Activated T-cell treated with anti-CD3 and anti-CD28 coated beads for 24 hours (primary cell): ENCODE data around the gene TBXAS1.
"Not testable (repeated sequence)": the region's sequence is repeated elsewhere in the genome, so short reads cannot be mapped to it uniquely, and the experiment has no call there.

ENCODE experiments used
- DNase-seq: peaks from one replicate; pipeline ENCODE4 v3.0.0-alpha.2; 2020; ENCODE audit warnings: low read depth

The TBXAS1 gene

DNA sequence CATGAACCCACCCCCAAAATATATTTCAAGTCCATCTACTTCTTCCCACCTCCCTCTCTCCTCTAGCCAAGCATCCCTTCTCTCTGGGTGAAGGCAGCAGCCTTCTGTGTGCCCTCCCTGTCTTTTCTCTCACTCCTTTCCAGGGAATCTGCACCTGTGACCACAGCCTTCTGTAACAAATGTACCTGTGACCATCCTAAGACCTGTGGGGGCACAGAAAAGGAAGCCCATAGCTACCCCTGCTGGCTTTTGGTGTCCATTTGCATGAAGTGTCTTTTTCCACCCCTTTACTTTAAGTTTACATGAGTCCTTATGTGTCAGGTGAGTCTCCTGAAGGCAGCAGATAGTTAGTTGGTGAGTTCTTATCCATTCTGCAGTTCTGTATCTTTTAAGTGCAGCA, 2.0 kb upstream of the TBXAS1 start:
- no peak for DNase-seq

DNA sequence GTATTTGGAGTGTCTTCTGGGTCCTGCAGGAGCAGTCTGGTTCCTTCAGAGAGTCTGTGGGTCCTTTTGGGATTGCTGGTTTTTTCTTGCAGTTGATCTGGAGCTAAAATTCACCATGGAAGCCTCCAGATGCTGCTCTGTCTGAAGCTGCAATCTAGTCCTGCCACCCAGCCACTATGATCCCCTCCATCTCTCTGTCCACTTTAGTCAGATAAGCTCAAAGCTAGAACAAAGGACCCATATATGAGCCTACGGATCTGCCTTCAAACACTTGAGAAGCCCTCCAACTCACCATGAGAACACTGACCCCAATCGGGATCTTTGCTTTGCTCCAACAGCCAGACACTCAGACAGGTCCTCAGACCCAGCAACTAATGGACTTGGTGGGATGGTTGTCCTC, 618 bp upstream of the TBXAS1 start:
- DNase-seq, result no peak

DNA sequence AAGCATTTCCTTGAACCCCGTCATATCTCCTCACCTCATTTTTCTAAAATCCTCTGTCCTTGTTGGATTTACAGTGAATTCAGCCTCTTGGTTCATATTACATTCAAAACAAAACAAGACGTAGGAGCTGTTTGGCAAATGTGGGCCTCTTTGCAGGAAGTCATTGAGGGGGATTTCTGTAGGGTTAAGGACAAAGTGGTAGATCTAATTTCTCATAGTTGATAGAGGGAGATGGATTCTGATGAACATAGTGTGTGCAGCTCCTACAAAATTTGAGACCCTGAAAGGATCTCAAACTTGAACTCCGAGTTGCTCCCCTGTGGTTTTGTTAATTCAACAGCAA, 682 bp downstream of the TBXAS1 start:
- no peak for DNase-seq

DNA sequence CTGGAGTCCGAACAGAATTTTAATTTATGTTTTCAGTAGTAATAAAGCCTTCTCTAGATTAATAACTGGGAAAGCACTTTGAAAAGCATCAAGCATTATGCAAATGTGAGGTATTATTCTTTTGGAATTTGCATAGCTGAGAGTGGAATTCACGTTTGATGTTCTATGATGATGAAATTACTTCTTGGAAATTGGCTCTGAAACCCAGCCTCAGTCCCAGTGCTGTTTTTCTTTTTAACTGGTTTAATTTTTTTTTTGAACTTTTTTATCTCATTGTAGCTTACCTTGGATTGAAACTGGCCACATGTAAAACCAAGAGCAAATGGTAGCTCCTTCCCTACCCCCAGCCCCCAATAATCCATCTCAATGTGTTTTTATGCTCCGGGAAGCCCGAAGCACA, 1.2 kb downstream of the TBXAS1 start:
- DNase-seq, result no peak

DNA sequence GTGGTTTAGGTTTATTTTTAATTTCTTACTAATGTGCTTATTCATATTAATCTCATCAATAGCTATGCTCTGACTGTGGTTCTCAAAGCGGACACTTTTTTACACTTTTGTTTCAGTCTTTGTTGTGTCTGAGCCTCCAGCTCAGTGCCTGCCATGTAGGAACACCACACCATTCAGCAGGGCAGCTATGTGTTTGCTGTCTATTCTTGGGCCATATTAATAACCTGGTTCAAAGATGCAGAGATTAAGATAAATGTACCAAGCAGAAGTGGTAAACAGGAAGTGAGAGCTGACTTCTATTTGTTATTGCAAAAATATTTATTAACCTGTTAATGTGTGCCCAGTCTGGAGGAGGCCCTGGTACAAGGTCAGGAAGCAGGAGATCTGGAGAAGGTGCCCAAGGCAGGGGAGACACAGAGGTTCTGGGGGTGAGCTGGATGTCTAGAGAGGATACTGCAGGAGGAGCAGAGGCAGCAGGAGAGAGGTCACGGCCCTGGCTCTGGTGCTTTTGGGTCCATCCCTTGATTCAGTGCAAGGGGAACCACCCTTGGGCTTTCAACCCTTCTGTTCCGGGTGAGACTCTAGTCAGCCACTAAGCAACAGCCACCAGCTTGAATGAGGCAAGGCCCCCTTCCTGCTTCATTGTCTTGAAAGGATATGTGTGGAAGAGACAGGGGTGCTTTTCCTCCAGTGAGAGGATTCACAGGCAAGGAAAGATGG, 1.9 kb downstream of the TBXAS1 start:
- no peak for DNase-seq

DNA sequence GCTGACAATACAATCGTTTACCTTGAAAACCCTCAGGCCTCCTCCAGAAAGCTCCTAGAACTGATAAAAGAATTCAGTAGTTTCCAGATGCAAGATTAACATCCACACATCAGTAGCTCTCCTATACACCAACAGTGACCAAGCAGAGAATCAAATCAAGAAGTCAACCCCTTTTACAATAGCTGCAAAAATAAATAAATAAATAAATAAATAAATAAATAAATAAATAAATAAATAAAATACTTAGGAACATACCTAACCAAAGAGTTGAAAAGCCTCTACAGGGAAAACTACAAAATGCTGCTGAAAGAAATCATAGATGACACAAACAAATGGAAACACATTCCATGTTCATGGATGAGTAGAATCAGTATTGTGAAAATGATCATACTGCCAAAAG, 6.8 kb downstream of the TBXAS1 start:
- not testable (repeated sequence) for DNase-seq

DNA sequence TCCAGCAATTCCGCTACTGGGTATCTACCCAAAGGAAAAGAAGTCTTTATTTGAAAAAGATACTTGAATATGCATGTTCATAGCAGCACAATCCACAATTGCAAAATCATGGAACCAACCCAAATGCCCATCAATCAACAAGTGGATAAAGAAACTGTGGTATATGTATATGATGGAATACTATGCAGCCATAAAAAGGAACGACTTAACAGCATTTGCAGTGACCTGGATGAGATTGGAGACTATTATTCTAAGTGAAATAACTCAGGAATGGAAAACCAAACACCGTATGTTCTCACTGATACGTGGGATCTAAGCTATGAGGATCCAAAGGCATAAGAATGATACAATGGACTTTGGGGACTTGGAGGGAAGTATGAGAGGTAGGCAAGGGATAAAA, 8.2 kb downstream of the TBXAS1 start:
- not testable (repeated sequence) for DNase-seq

DNA sequence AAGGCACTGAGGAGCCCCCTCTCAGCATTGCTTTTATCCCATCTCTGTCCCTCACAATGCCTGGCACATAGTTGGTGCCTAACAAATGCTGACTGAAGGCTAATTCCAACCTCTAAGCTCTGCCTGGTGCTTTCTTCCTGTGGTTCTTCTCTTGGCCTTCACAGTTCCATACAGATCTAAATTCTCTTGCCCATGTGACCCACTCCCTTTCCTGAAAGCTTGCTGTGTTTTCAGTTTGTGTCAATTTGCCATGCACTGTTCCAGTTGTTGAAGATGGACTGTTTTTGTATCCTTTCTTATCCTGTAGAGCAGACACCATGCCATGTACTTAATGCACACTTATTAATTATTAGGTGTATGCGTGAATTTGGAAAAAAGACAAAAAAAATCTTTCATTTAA, 9.2 kb downstream of the TBXAS1 start:
- DNase-seq, result no peak

DNA sequence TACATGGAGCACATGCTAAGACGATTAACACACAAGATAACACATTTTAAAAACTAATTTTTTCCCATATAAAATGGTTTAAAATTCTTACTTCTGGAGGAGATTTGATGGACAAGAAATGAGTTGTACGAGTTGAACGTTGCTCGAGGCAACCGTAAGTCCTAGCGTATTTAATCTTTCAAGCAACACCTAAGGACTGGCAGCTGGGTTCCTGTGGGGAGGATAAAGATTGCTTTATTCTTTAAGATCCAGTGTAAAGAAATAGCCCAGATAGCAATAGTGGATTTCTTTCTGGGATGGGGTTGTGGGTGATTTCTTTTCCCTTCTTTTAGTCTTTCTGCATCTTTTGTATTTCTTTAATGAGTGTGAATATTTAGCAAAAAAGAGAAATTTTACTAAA, 9.8 kb downstream of the TBXAS1 start:
- DNase-seq, result no peak

DNA sequence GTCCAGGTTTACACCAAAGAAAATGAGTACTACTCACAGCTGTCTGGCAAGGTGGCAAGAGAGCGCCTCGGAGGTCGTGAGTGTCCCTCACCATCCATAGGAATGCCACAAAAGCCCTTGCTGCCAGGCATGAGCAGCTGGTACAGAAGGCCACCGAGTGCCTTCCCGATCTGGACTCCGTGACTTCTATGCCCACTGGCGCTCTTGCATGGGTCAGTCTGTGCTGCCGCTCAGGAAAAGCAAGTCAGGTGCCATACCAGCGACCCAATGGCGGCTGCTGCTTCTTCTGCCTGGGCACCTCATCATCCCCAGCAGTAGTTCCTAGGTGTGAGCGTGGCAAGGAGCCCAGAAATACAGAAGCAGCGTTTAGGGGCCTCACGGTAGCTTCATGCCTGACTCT, 11.7 kb downstream of the TBXAS1 start:
- no peak for DNase-seq

DNA sequence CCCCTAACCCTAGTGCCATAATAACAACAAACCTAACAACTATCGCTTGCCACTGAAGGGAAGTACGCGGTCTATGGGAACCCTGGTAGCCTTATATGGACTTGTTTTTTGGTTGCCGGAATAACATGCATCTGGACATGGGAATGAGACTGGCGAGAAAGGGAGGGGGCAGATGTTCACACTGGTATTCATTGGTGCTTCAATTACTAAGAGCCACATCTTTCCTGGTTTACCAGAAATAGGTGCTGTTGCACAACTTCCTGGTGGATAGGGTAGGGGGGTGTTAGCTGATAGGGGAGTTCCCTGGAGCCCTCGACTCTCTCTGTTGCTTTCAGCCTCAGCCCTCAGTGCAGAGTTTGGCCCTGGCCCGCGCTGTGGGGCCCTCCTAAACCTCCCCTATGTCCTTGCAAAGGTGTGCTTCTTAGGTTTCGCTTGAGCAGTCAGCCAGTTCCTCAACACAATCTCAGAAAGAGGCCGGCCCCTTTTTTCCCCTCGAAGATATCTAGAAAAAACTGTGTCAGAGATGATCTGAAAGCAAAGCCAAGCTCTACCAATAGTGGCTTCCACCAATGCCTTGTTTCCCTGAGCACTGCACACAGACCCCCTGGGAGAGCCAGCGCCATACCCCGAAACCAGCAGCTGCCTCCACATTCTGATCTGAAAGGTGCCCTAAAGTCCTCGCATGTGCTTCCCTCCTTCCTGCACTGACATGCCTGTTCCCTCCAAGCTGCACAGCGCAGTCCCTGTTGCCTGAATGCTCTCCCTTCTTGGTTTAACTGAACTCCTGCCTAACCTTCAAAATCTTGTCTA, 13.5 kb downstream of the TBXAS1 start:
- no peak for DNase-seq

DNA sequence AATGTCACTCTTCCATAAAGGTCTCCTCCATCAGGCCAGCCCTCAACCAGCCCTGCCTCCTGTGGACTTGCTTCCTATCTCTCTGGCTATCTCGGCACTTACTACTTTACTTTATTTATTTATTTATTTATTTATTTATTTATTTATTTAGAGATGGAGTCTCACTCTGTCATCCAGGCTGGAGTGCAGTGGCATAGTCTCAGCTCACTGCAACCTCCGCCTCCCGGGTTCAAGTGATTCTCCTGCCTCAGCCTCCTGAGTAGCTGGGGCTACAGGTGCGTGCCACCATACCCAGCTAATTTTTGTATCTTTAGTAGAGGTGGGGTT, 14.1 kb downstream of the TBXAS1 start:
- DNase-seq, result not testable (repeated sequence)

DNA sequence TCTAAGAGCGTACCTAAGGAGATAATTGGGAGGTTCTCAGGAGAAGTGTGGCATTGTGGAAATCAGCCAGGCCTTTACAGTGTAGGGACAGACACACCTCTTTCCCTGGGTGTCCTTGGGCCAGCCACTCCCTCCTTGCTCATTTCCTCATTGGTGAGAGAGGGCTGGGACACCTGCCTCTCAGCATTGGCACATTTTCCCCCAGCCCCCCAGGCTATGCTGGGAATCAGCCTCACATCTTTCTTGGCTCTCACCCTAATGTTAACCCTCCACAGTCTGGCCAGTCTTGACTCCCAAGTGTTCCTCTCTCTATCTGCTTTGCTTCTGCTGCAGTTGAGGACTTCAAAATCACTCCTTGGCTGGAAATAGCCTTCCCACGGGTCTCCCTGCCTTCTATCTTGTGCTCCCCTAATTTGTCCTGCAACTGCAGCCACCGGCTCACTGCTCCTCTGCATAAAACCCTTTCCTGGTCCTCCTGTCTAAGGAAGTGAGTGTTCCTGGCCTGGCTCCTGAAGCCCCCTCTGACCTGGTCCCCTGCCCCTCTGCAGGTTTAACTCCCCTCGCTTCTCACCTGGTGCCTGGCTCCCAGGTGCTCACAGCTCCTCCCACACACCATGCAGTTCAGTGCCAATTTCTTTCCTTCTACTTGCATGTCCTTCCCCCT, 15.8 kb downstream of the TBXAS1 start:
- no peak for DNase-seq

DNA sequence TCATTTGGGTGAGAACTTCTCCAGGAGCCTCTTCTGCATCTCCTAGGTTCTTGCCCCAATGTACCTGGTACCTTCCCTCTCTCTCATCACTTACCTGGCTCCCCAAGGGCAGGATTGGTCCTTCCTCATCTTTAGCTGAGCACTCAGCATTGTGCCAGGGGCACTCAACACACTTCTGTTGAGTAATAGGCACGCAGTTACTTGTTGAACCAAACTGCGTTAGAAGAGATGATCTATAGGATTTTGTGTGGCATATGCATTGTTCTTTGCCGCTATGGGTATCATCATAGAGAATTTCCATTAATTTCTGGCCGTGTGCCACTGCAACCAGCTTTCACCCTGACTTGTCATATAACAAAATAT, 16.4 kb downstream of the TBXAS1 start:
- no peak for DNase-seq

DNA sequence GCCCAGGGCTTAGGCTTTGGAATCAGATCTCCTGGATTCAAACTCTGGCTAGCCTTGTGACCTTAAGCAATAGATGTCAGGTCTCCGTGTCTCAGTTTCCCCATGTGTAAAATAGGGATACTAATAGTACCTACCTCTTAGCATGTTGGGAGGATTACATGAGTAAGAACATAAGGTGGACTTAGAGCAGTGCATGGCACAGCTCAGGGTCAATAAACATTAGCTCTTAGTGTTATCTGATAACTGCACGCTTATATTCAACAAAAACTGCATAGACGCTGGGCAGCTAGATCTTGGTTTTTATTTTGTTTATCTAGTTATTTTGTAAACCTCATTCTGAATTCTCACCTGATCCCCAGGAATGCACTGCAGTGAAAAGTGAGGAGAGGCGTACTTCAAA, 17.2 kb downstream of the TBXAS1 start:
- no peak for DNase-seq

DNA sequence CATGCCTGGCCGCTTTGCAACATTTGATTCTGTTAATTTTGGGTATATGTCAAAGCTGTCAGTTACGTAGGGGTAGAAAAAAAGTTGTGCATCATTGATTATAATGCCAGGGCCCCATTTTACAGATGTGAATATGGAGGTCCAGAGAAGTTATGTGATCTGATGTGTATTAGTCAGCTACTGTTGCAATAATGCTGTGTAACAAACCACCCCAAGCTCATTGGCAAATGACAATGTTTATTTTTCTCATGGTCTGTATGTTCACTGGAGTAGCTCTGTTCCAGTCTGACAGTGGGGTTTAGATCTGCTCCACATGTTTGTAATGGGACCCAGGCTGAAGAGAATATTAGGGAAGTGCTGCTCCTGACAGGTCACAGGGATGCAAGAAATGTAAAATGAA, 19.2 kb downstream of the TBXAS1 start:
- DNase-seq, result no peak

DNA sequence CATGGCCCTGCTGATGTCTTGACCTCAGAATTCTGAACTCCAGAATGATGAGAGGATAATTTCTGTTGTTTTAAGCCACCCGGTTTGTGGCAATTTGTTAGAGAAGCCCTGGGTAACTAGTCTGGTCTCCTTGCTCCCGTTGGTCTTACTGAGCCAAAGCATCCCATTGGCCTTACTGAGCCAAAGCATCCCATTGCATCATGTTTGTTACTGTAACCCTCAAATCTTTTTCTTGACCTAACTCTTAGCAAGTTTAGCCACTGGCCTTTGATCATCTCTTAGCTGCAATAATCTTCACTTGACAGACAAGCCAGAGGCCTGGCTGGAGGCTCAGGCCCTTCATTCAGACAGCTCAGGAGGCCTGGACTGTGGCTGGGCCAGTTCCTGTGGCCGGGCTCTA, 21.8 kb downstream of the TBXAS1 start:
- no peak for DNase-seq

DNA sequence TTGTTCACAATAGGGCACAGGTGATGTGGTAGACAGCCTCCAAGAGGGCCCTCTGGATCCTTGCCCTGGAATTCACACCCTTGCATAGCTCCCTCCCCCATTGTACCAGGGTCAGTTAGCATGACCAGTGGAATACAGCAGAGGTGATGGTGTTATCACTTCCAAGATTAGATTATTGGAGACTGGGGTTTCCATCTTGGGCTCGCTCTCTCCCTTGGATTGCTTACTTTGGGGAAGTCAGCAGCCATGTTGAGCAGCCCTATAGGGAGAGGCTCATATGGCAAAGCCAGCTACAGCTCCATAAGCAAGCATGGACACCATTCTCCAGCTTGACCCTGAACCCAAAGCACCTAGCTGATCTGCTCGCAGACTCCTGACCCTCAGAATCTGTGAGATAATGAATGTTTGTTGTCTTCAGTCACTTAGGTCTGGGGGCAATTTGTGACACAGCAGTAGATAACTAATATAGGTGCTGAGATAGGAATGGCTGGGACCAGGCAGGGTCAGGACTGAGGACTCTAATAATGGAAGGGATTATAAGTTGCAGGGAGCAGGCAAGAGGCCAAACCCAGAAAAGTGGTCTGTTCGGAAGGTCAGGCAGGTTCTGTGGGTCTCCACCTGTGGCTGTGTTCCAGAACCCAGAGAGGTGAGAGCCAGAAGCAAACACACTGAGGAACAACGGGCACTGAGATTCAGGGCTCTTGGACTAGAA, 22.9 kb downstream of the TBXAS1 start:
- no peak for DNase-seq

DNA sequence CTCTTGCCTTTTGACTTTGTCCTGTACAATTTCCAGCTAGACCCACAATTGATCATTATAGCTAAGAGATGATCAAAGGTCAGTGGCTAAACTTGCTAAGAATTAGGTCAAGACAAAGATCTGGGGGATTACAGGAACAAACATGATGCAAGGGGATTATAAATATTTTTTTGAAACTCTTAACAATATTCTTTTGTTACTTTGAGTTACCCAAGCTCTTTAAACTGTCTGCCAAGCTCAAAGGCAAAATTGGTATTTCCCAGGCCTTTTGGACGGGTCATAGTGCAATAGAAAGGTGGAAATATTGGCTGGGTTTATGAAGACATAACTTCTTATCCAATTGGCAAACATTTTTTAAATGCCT, 23.4 kb downstream of the TBXAS1 start:
- no peak for DNase-seq

DNA sequence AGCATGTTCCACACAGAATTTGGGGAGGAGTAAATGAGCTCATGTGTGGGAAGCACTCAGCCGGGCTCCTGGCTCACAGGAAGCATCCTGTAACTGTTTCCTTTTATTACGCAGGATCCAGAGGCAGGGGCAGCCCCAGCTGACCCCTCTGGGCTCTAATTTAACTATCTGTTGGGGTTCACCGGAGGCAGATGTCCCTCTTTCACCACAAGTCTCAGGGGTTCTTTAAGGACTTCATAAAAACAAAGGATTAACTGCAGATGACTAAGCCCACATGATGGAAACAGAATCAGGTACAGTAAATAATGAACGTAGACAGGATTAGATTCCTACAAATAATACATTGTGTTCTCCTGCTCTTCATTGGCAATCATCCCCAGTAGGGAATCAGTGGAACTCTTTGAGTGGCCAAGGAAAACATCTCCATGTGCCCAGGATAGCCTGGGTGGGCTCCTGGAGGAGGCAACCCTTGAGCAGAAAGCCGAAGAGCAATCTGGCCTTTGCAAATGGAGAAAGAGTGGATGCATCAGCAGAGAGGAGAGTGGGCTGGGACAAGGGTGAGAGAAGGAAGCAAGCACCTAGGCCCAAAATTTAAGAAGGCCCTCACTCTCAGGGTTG, 24.6 kb downstream of the TBXAS1 start:
- no peak for DNase-seq

DNA sequence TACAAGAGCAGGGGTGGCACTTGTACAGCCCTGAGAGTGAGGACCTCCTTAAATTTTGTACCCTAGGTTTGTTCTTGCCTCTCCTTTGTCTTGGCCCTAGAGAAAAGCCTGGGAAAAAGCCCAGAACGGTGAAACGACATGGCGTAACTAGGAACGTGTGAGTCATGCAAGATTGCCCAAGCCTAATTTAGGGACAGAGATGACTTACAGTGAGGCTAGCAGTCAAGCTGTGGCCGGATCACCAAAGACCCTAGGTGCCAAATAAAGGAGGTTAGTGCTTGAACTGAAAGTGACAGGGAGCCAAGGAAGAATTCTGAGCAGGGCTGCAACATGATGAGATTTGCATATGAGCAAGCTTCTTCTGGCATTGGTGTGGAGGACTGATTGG, 25.1 kb downstream of the TBXAS1 start:
- DNase-seq, result no peak

DNA sequence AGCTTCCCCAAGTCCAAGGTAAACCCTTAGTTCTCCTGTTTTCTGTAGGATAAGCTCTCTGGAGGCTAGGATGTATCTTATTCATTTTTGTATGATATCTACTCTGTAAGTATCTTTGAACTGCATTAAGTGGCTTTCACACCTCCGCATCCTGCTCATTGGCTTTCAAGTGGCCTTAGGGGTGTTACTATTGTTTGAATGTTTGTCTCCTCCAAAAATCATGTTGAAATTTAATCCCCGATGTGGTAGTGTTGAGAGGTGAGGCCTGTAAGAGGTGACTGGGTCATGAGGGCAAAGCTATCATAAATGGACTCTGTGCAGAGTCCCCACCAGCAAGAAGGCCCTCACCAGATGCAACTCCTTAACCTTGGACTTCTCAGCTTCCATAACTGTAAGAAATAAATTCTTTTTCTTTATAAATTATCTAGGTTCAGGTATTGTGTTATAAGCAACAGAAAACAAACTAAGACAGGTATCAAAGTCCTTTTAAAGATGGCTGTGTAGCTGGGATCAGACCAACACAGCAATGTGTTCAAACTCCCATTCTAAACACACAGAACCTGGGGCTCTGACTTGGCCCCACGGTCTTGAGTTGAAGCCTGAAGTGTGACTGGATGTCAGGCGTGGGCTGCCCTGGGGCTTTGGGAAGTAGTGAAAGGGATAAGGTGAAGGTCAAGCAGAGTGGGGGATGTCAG, 25.9 kb downstream of the TBXAS1 start:
- no peak for DNase-seq
